RWPE2 (cell line): Measurements from ENCODE around the gene PEX3.

ENCODE experiments used
- ATAC-seq: fragments of 200-7000 bp; cut with Tn5 transposase; 3 replicates; pipeline ENCODE4 v1.9.1; 2021; ENCODE audit warnings: low read depth
- DNase-seq: peaks from one replicate; pipeline ENCODE4 v3.0.0-alpha.2; 2020; ENCODE audit warnings: low spot score
- H3K27ac ChIP-seq: fragments of 450-650 bp; 2 replicates; pipeline ENCODE4 v1.5.1; 2017; ENCODE audit warnings: mild to moderate bottlenecking; ENCODE audit not compliant: poor library complexity, severe bottlenecking
- H3K27me3 ChIP-seq: fragments of 250-450 bp; sonication (Bioruptor Pico); 2 replicates; pipeline ENCODE4 v1.5.1; 2021; ENCODE audit warnings: mild to moderate bottlenecking, moderate library complexity; ENCODE audit not compliant: insufficient read depth, poor library complexity, severe bottlenecking
- H3K36me3 ChIP-seq: fragments of 250-450 bp; sonication (Bioruptor Pico); 2 replicates; pipeline ENCODE4 v1.5.1; 2020; ENCODE audit warnings: low read depth, mild to moderate bottlenecking, moderate library complexity
- H3K4me1 ChIP-seq: fragments of 250-450 bp; sonication (Bioruptor Pico); 2 replicates; pipeline ENCODE4 v1.5.1; 2021; ENCODE audit warnings: mild to moderate bottlenecking, moderate library complexity; ENCODE audit not compliant: insufficient read depth, poor library complexity, severe bottlenecking
- H3K4me3 ChIP-seq: fragments of 250-450 bp; sonication (Bioruptor Pico); 2 replicates; pipeline ENCODE4 v1.5.1; 2021; ENCODE audit warnings: mild to moderate bottlenecking, moderate library complexity; ENCODE audit not compliant: severe bottlenecking
- H3K9me3 ChIP-seq: fragments of 250-450 bp; sonication (Bioruptor Pico); 2 replicates; pipeline ENCODE4 v1.5.1; 2021; ENCODE audit warnings: mild to moderate bottlenecking, moderate library complexity; ENCODE audit not compliant: severe bottlenecking
- TF ChIP-seq, protein P1 (sequence below): fragments of 450-650 bp; IDR thresholded peaks from one replicate; pipeline ENCODE4 v1.5.1; 2017; ENCODE audit warnings: mild to moderate bottlenecking, moderate library complexity; ENCODE audit not compliant: poor library complexity, severe bottlenecking

Gene PEX3

DNA sequence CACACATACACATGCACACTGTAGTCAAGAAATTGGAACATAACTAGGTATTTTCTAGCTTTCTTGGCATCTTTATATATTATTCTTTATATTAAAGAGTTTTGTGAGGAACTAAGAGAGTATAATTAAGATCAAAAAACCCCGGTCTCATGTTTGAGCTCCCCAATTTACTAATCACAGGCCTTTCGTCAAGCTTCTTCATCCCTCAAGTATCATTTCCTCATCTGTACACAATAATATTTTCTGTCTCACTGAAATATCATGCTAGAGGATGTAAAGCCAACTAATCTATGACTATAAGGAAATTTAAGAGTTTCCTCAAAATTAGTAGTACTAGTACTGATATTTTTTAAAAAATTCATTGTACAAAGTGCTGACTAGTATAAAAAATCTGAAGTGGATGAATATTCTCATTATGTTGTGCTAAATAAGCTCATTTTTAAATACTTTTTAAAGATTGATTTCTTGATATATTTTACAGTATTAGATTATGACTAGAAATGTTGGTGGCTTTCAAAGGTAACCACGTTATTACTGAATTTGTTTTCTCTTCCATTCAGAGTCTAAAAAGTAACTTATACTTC, 28.0 kb downstream of the PEX3 start:
- no peak for ATAC-seq
- no peak overlapping the region for H3K27ac ChIP-seq

GRCh38 chr6:143482593-143482992, 32.0 kb downstream of the PEX3 start:
- H3K4me3 ChIP-seq = no peak overlapping the region
- no peak overlapping the region for H3K27ac ChIP-seq
- H3K9me3 ChIP-seq = no peaks in the 10 kb centered on the region
- DNase-seq (no peak), ATAC-seq (no peak)
- peaks cover 21% of the 10 kb centered on the region for H3K36me3 ChIP-seq
- H3K4me1 ChIP-seq = no peaks in the 10 kb centered on the region
- TF ChIP-seq, protein P1, sequence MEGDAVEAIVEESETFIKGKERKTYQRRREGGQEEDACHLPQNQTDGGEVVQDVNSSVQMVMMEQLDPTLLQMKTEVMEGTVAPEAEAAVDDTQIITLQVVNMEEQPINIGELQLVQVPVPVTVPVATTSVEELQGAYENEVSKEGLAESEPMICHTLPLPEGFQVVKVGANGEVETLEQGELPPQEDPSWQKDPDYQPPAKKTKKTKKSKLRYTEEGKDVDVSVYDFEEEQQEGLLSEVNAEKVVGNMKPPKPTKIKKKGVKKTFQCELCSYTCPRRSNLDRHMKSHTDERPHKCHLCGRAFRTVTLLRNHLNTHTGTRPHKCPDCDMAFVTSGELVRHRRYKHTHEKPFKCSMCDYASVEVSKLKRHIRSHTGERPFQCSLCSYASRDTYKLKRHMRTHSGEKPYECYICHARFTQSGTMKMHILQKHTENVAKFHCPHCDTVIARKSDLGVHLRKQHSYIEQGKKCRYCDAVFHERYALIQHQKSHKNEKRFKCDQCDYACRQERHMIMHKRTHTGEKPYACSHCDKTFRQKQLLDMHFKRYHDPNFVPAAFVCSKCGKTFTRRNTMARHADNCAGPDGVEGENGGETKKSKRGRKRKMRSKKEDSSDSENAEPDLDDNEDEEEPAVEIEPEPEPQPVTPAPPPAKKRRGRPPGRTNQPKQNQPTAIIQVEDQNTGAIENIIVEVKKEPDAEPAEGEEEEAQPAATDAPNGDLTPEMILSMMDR = no peak
- H3K27me3 ChIP-seq = no peaks in the 10 kb centered on the region

More for the DNA sequence above, 28.0 kb downstream of the PEX3 start:
- Histone ChIP-seq H3K4me3 (no peak overlapping the region), H3K4me1 (no peaks in the 10 kb centered on the region), H3K9me3 (no peaks in the 10 kb centered on the region), H3K36me3 (peaks cover 48% of the 10 kb centered on the region), H3K27me3 (no peaks in the 10 kb centered on the region)
- TF ChIP-seq, protein P1 = no peak
- no peak for DNase-seq

DNA sequence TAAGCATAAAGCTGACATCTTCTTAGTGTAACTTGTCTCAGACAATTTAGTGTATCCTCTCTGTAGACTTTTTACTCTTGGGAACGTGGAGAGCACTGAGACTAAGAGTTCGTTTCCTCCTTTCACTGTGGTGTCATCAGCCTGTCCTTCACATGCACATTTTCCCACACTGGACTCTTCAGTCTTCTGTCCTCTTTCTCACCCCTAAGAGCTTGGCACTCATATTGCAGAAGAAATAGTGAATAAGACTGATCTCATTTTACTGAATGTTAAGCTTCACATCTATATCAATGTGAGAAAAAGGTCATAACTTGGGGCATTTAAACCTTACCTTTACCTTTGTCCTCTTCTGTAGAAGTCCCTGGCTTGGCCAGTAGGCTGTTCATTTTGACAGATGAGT, 35.4 kb downstream of the PEX3 start:
- Histone ChIP-seq H3K36me3 (0 out of 2 replicates have a peak, but pooled peaks cover 8% of the 10 kb centered on the region), H3K4me3 (no peak overlapping the region), H3K27me3 (no peaks in the 10 kb centered on the region), H3K27ac (no peak overlapping the region), H3K9me3 (peaks cover 4% of the 10 kb centered on the region), H3K4me1 (no peaks in the 10 kb centered on the region)
- no peak for ATAC-seq
- no peak for DNase-seq
- TF ChIP-seq, protein P1 = no peak

- Histone ChIP-seq H3K9me3 (peaks cover 4% of the 10 kb centered on the region), H3K36me3 (0 out of 2 replicates have a peak, but pooled peaks cover 8% of the 10 kb centered on the region), H3K27ac (no peak overlapping the region), H3K4me3 (no peak overlapping the region), H3K27me3 (no peaks in the 10 kb centered on the region), H3K4me1 (no peaks in the 10 kb centered on the region)
- TF ChIP-seq, protein P1 = no peak
- ATAC-seq (no peak), DNase-seq (no peak)
Measured at GRCh38 chr6:143486752-143487151, 36.1 kb downstream of the PEX3 start.

DNA sequence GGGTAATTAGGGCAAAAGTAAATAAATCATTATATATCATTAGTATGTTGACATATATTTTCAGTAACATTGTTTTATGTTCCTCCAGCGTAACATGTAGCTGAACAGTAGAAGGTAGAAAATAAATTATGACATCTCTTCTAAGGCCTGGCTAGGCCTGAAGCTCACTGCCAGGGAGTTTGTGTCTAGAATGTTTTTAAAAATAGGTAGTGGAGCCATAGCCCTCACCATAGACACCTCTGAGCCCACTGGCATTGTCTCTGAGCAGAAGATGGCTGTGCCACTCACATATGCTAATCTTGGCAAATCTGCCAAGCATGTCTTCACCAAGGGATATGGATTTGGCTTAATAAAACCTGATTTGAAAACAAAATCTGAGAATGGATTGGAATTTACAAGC, 39.6 kb downstream of the PEX3 start:
- Histone ChIP-seq H3K27ac (no peak overlapping the region), H3K4me3 (no peak overlapping the region), H3K9me3 (peaks cover 4% of the 10 kb centered on the region), H3K4me1 (no peaks in the 10 kb centered on the region), H3K36me3 (peaks cover 15% of the 10 kb centered on the region; the same call in 1 of the 2 replicates), H3K27me3 (no peaks in the 10 kb centered on the region)
- TF ChIP-seq, protein P1 = no peak
- DNase-seq = no peak
- ATAC-seq = no peak
